Parathyroid adenoma (tissue), 2 donors: Measurements from ENCODE around the gene SLC23A1.

Experiments used
- H2AFZ ChIP-seq: fragments of 300-600 bp; sonication (generic); one replicate; pipeline ENCODE4 v1.7.0; 2017; ENCODE audit warnings: antibody characterized with exemption, mild to moderate bottlenecking
- H3K27ac ChIP-seq: fragments of 300-600 bp; sonication (generic); one replicate; pipeline ENCODE4 v1.7.0; 2017
- H3K27me3 ChIP-seq: fragments of 300-600 bp; sonication (generic); one replicate; pipeline ENCODE4 v1.7.0; 2017; ENCODE audit warnings: low read length; ENCODE audit not compliant: control insufficient read depth, insufficient read depth
- H3K36me3 ChIP-seq: fragments of 300-600 bp; sonication (generic); one replicate; pipeline ENCODE4 v1.7.0; 2017; ENCODE audit warnings: low read length; ENCODE audit not compliant: control insufficient read depth, insufficient read depth
- H3K4me1 ChIP-seq: fragments of 300-600 bp; sonication (generic); one replicate; pipeline ENCODE4 v1.7.0; 2017; ENCODE audit warnings: control low read depth
- H3K4me2 ChIP-seq: fragments of 300-600 bp; sonication (generic); one replicate; pipeline ENCODE4 v1.7.0; 2017; ENCODE audit warnings: low read length
- H3K4me3 ChIP-seq: fragments of 300-600 bp; sonication (generic); one replicate; pipeline ENCODE4 v1.7.0; 2017; ENCODE audit warnings: low read depth, low read length
- H3K79me2 ChIP-seq: fragments of 300-600 bp; sonication (generic); one replicate; pipeline ENCODE4 v1.7.0; 2017; ENCODE audit warnings: control low read depth
- H3K9ac ChIP-seq: fragments of 300-600 bp; sonication (generic); one replicate; pipeline ENCODE4 v1.7.0; 2017; ENCODE audit warnings: mild to moderate bottlenecking
- H3K9me3 ChIP-seq: fragments of 300-600 bp; sonication (generic); one replicate; pipeline ENCODE4 v1.7.0; 2017; ENCODE audit warnings: low read length; ENCODE audit not compliant: control insufficient read depth
- TF ChIP-seq, protein P1 (sequence below): fragments of 300-600 bp; sonication (generic); IDR thresholded peaks from one replicate; pipeline ENCODE4 v1.7.0; 2017; ENCODE audit warnings: antibody characterized with exemption, mild to moderate bottlenecking
- donor health status: primary hyperparathyroidism.

The SLC23A1 gene

DNA sequence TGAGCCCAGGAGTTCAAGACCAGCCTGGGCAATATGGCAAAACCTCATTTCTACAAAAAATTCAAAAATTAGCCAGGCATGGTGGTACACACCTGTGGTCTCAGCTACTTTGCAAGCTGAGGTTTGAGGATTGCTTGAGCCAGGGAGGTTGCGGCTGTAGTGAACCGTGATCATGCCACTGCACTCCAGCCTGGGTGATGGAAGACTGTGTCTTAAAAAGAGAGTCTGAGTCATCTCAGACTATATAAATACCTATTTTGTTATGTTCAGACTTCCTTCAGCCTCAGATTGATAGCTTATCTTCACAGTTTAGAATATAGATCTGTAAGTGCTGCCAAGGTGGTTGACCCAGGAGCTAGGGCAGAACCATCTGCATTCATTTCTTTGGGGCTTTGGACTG lies 43.0 kb downstream of the SLC23A1 start:
- Histone ChIP-seq H3K9ac (no peak overlapping the region), H3K27ac (no peak overlapping the region), H3K36me3 (no peaks in the 10 kb centered on the region), H2AFZ (no peak overlapping the region), H3K4me2 (no peak overlapping the region), H3K27me3 (no peaks in the 10 kb centered on the region), H3K79me2 (peaks cover 22% of the 10 kb centered on the region), H3K4me3 (no peak overlapping the region), H3K4me1 (peaks cover 9% of the 10 kb centered on the region), H3K9me3 (no peaks in the 10 kb centered on the region)
- TF ChIP-seq, protein P1, sequence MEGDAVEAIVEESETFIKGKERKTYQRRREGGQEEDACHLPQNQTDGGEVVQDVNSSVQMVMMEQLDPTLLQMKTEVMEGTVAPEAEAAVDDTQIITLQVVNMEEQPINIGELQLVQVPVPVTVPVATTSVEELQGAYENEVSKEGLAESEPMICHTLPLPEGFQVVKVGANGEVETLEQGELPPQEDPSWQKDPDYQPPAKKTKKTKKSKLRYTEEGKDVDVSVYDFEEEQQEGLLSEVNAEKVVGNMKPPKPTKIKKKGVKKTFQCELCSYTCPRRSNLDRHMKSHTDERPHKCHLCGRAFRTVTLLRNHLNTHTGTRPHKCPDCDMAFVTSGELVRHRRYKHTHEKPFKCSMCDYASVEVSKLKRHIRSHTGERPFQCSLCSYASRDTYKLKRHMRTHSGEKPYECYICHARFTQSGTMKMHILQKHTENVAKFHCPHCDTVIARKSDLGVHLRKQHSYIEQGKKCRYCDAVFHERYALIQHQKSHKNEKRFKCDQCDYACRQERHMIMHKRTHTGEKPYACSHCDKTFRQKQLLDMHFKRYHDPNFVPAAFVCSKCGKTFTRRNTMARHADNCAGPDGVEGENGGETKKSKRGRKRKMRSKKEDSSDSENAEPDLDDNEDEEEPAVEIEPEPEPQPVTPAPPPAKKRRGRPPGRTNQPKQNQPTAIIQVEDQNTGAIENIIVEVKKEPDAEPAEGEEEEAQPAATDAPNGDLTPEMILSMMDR, result no peak

DNA sequence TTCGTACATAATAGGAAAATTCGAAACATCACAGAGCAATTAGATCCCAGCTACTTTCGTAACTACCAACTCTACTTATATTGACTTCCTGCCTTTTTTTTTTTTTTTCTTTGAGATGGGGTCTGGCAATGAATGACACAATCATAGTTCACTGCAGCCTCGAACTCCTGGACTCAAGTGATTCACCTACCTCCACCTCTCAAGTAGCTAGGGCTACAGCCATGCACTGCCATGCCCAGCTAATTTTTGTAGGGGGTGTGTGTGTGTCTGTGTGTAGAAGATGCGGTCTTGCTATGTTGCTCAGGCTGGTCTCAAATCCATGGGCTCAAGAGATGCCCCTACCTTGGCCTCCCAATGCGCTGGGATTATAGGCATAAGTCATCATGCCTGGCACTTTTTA lies 47.3 kb downstream of the SLC23A1 start:
- Histone ChIP-seq H3K4me1 (no peaks in the 10 kb centered on the region), H3K4me2 (no peak overlapping the region), H3K27me3 (no peaks in the 10 kb centered on the region), H3K9me3 (no peaks in the 10 kb centered on the region), H3K79me2 (peaks cover 4% of the 10 kb centered on the region), H3K36me3 (no peaks in the 10 kb centered on the region), H3K4me3 (no peak overlapping the region), H3K9ac (no peak overlapping the region), H3K27ac (no peak overlapping the region), H2AFZ (no peak overlapping the region)
- TF ChIP-seq, protein P1, result no peak
